Erythroblast (primary cell): ENCODE measurements around the gene NOL12.

Experiments used
- GATA1 ChIP-seq: IDR thresholded peaks from 2 replicates; pipeline ENCODE4 v1.6.1; 2011; ENCODE audit warnings: low read depth, mild to moderate bottlenecking, control low read depth, low read length, moderate library complexity
- POLR2A ChIP-seq: IDR thresholded peaks from 2 replicates; pipeline ENCODE4 v1.6.1; 2011; ENCODE audit warnings: mild to moderate bottlenecking, low read length

GRCh38 chr22:37740455-37741311, 54.5 kb downstream of the NOL12 start:
- no peak for TF ChIP-seq POLR2A
- no peak for TF ChIP-seq GATA1
